GM12873 (cell line): ENCODE measurements around the gene ATP13A2.

ENCODE experiments used
- TF ChIP-seq, protein P1 (sequence below): IDR thresholded peaks from 2 replicates; pipeline ENCODE4 v1.5.1; 2012; ENCODE audit warnings: low read depth, mild to moderate bottlenecking, moderate library complexity, low read length, control low read depth; ENCODE audit not compliant: insufficient read depth; ENCODE audit errors: missing control alignments

ATP13A2 gene, protein sequence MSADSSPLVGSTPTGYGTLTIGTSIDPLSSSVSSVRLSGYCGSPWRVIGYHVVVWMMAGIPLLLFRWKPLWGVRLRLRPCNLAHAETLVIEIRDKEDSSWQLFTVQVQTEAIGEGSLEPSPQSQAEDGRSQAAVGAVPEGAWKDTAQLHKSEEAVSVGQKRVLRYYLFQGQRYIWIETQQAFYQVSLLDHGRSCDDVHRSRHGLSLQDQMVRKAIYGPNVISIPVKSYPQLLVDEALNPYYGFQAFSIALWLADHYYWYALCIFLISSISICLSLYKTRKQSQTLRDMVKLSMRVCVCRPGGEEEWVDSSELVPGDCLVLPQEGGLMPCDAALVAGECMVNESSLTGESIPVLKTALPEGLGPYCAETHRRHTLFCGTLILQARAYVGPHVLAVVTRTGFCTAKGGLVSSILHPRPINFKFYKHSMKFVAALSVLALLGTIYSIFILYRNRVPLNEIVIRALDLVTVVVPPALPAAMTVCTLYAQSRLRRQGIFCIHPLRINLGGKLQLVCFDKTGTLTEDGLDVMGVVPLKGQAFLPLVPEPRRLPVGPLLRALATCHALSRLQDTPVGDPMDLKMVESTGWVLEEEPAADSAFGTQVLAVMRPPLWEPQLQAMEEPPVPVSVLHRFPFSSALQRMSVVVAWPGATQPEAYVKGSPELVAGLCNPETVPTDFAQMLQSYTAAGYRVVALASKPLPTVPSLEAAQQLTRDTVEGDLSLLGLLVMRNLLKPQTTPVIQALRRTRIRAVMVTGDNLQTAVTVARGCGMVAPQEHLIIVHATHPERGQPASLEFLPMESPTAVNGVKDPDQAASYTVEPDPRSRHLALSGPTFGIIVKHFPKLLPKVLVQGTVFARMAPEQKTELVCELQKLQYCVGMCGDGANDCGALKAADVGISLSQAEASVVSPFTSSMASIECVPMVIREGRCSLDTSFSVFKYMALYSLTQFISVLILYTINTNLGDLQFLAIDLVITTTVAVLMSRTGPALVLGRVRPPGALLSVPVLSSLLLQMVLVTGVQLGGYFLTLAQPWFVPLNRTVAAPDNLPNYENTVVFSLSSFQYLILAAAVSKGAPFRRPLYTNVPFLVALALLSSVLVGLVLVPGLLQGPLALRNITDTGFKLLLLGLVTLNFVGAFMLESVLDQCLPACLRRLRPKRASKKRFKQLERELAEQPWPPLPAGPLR

DNA sequence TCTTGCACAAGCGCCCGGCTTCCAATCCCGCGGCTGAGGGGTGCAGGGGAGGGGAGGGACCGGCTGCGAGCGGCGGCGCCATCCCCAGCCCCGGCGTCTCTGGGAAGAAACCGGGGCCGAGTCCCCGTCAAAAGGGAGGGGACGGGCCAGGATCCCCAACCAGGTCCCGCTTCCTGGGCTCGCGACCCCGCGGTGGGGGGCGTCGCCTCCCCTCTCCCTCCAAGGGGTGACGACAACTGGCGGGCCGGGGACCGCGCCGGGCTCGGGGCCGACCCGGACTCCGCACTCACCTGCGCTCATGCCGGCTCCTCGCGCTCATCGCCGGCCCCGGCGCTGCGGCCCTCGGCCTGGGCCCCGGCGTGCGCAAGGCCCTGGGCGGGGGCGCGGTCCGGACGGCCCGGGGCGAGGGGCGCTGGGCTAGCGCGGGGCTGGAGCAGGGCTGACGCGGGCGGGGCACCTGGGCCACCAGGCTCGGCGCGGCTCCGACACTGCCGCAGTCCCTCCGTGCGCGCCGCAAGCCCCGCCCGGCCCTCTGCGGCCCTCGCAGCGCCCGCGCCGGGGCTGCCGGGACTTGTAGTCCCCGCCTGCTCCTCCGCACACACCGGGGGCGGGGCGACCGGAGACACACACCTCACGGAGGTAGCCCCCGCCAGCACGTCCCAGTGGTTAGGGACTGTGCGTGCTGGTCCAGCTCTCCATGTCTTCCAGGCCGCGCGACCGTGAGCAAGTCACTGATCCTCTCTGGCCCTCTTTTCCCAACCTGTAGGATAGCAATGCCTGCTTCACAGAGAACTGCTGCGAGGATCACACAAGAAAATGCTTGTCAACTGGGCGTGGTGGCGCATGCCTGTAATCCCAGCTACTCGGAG is at the start of gene ATP13A2:
Gene ATP13A2 (minus strand): TSS at position 490 of the 869 bp plus-strand sequence. CDS start 190 bp downstream, at position 300.
- TF ChIP-seq, protein P1, sequence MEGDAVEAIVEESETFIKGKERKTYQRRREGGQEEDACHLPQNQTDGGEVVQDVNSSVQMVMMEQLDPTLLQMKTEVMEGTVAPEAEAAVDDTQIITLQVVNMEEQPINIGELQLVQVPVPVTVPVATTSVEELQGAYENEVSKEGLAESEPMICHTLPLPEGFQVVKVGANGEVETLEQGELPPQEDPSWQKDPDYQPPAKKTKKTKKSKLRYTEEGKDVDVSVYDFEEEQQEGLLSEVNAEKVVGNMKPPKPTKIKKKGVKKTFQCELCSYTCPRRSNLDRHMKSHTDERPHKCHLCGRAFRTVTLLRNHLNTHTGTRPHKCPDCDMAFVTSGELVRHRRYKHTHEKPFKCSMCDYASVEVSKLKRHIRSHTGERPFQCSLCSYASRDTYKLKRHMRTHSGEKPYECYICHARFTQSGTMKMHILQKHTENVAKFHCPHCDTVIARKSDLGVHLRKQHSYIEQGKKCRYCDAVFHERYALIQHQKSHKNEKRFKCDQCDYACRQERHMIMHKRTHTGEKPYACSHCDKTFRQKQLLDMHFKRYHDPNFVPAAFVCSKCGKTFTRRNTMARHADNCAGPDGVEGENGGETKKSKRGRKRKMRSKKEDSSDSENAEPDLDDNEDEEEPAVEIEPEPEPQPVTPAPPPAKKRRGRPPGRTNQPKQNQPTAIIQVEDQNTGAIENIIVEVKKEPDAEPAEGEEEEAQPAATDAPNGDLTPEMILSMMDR: no peak

DNA sequence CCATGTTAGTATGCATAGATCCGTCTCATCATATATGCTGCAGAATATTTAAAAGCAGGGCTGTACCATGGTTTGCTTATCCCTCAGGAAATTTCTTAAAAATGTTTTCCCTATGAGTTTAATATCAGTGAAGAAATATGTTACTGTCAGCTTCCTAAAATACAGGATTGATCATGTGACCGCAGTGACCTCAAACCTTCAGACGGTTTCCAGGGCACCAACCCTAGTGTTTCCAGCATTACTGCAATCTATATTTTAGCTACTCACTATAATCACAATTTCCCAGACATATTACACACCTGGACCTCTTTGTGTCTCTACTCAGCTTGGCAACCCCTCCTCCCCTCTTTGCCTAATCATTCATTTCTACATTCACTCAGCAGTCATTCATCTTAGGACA is 49.8 kb upstream of the ATP13A2 start:
- TF ChIP-seq, protein P1: no peak

DNA sequence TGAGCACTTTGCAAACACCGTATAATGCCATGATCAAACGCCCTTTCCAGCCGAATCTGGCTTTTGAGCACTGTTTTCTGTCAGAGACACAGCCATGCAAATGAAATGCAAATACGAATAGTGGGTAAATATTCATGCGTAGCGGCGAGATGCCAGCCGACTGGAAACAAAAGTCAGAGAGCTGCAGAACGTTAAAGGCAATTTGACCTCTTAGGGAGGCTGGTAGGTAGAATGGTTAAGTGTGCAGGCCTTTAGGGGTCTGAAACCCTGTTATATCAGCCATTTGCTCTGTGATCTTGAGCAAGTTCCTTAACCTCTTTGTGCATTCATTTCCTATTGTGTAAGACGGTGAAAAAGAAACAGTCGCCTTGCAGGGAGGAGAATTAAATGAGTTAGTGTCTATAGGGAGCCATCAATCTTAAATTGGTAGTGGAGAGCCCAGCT is 48.6 kb upstream of the ATP13A2 start:
- TF ChIP-seq, protein P1: no peak

DNA sequence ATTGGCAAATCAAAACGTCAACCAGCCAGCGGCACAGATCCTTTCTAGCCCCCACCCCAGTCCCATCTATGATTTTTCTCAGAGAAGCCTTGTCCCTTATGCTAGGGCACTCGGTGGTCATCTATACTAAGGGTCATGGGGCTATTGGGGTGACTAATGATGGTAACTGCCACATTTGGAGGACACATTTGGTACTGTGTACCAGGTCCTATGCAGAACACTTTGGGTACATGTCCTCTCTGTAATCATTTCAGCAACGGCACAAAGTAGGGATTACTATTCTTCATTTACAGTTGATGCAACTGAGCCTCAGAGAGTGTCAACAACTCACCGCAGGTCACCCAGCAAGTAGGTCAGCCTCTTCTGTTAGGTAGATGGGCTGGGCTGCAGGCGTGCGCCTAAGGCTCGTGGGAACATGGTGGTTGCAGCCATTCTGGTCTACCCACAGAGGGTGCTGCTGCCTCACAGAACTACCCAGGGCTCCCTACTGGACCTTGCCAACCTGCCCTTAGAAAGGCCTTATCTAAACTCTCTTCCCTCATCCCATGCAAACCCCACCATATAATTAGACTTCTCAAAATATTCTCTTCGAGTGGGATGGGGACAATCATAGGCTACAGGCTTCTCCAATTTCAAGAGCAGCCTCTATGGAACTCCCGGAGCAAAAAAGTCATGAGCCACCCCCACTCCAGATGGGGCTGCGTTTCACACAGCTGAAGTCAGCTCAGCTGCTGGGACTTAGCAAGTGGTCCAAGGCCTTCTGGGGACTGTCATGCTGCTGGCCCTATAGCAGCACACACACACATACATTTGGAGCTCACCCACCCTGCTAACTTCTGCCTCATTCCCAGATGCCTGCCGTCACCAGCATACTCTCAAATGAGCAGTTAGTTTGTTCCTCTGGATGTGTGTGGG is 47.9 kb upstream of the ATP13A2 start:
- TF ChIP-seq, protein P1: peak; percentile 89

DNA sequence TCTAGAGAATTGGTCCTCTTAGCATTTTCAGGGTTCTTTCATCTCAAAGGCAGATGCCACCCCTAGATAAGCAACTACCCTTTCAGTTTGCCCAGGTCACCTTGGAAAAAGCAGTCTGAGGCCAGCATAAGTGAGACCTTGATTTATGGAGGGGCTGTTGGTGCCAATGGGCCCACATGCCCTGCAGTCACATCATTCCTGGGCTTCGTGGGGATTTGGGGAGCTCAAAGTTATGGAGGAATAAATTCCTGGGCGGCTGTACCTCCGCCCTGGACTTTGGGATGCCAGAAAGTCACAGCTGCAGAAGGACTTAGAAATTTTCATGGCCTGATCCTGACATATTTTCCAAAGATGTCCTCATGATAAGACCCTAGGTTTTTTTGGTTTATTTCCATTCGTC is 44.8 kb upstream of the ATP13A2 start:
- TF ChIP-seq, protein P1: no peak

DNA sequence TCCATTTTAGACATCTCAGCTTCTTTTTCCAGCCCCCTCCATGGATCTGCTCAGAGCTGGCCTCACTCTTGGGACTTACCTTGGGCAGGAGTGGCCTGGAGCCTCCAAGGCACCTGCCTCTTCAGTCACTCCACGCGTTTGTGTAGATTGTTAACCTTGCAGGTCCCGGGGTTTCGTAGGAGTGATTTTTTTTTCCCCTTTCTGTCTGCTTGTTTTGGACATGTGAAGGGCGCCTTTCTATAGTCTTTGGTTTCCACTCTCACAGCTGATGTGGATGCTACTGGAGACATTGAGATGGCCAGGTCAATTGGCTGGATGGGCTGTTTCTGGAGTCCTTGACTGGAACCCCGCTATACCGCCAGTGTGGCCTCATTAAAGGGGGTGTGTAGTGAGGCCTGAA is 44.1 kb upstream of the ATP13A2 start:
- TF ChIP-seq, protein P1: no peak
